Caco-2 (cell line): Measurements from ENCODE around the gene BLVRB. TPM values are rescaled to one million over a fixed set of nuclear protein-coding genes. Genes with fewer than 3 reads are reported as not detected.

Experiments
- BruUV-seq: library from RNA; stranded (reverse); fragments of 400-500 nt; replicated peaks from 2 replicates; lab custom pipeline; 2021; lab: Mats Ljungman, UMichigan
- CTCF ChIA-PET: fragments of 300-600 bp; sonication (Branson Sonifier 250); formaldehyde crosslinking; loops from one replicate; lab custom pipeline; 2022; ENCODE audit warnings: antibody characterized with exemption; lab: Charles Lee
- POLR2A ChIA-PET: fragments of 300-600 bp; sonication (Branson Sonifier 250); formaldehyde crosslinking; loops from one replicate; lab custom pipeline; 2022; ENCODE audit warnings: antibody characterized with exemption; lab: Charles Lee
- DNase-seq, 2 experiments: peaks; one replicate each; pipeline versions ENCODE4 v3.0.0 to v3.0.0-alpha.2; 2020 to 2022
- H3K27me3 ChIP-seq: replicated peaks from 2 replicates; pipeline ENCODE4 v1.6.0; 2011; ENCODE audit warnings: low read length; ENCODE audit not compliant: control insufficient read depth, insufficient read depth
- H3K36me3 ChIP-seq: 2 replicates; pipeline ENCODE4 v1.5.1; 2011; ENCODE audit warnings: low read length; ENCODE audit not compliant: control insufficient read depth, insufficient read depth
- H3K4me1 ChIP-seq: fragments of 250-450 bp; sonication (Bioruptor Pico); 2 replicates; pipeline ENCODE4 v1.5.1; 2020; ENCODE audit warnings: mild to moderate bottlenecking
- H3K4me3 ChIP-seq: 2 replicates; pipeline ENCODE4 v1.5.1; 2011; ENCODE audit warnings: low read depth, mild to moderate bottlenecking, control low read depth, low read length
- H3K9me3 ChIP-seq: fragments of 250-450 bp; sonication (Bioruptor Pico); 2 replicates; pipeline ENCODE4 v1.5.1; 2020; ENCODE audit warnings: mild to moderate bottlenecking, moderate library complexity
- H3K27ac Mint-ChIP-seq: one replicate; pipeline ENCODE4 v1.8.0; 2022; ENCODE audit warnings: mixed read lengths; ENCODE audit not compliant: unreplicated experiment
- H3K27me3 Mint-ChIP-seq: one replicate; pipeline ENCODE4 v1.8.0; 2022; ENCODE audit warnings: mixed read lengths; ENCODE audit not compliant: insufficient read depth, unreplicated experiment
- H3K36me3 Mint-ChIP-seq: one replicate; pipeline ENCODE4 v1.8.0; 2022; ENCODE audit warnings: mild to moderate bottlenecking, mixed read lengths; ENCODE audit not compliant: insufficient read depth, unreplicated experiment
- H3K4me1 Mint-ChIP-seq: one replicate; pipeline ENCODE4 v1.8.0; 2022; ENCODE audit warnings: low read depth, mixed read lengths; ENCODE audit not compliant: unreplicated experiment
- H3K4me3 Mint-ChIP-seq: one replicate; pipeline ENCODE4 v1.8.0; 2022; ENCODE audit warnings: mild to moderate bottlenecking, moderate library complexity, mixed read lengths; ENCODE audit not compliant: unreplicated experiment
- H3K9me3 Mint-ChIP-seq: one replicate; pipeline ENCODE4 v1.8.0; 2022; ENCODE audit warnings: mixed read lengths; ENCODE audit not compliant: unreplicated experiment
- CTCF ChIP-seq, 2 experiments: fragments of 200-600 bp in 1 of 2; IDR thresholded peaks; 1 replicate in 1 of 2; 2 replicates in 1 of 2; pipeline versions ENCODE4 v1.5.1 to v1.8.0; 2011 to 2022; ENCODE audit warnings: antibody characterized with exemption in 1 of 2, control low read depth in 1 of 2, inconsistent platforms in 1 of 2, low read depth in 1 of 2, low read length in 1 of 2, mild to moderate bottlenecking in 1 of 2, moderate library complexity in 1 of 2; ENCODE audit not compliant: insufficient read depth in 1 of 2, severe bottlenecking in 1 of 2, unreplicated experiment in 1 of 2
- intact Hi-C: fragments of 100-400 bp; cut with micrococcal nuclease; formaldehyde crosslinking; loops from one replicate; pipeline ENCODE4 v1.10.0; 2022; ENCODE audit not compliant: unreplicated experiment
- total RNA-seq: library from RNA; stranded (reverse); gene quantifications from 2 replicates; pipeline ENCODE4 v1.2.3, GENCODE V29; 2022

BLVRB gene
- total RNA-seq, 1 experiment from 2014 or later = 101 TPM

GRCh38 chr19:40424637-40425449 is 40.7 kb downstream of the BLVRB start:
- no peaks in the 10 kb centered on the region for H3K9me3 ChIP-seq
- no peaks in the 10 kb centered on the region for H3K27me3 ChIP-seq
- DNase-seq = no peak
- no peaks in the 10 kb centered on the region for H3K27me3 Mint-ChIP-seq
- H3K36me3 ChIP-seq = no peaks in the 10 kb centered on the region; the same call in 1 of the 2 replicates
- H3K4me3 ChIP-seq = peak overlapping the region; percentile 46
- peaks cover 8% of the 10 kb centered on the region for H3K4me1 Mint-ChIP-seq
- BruUV-seq = no TSS peak
- intact Hi-C loops = loop anchor here (1.0 kb wide), 1 partner anchor 40 kb away; the partner anchor contains the start of gene BLVRB
- H3K4me1 ChIP-seq = no peaks in the 10 kb centered on the region
- H3K36me3 Mint-ChIP-seq = peaks cover 25% of the 10 kb centered on the region
- POLR2A ChIA-PET = interaction anchor here (0.6 to 2.0 kb wide), 3 partner anchors 18 to 185 kb away, joined by 3 to 12 read pairs (median 4); partner anchors contain the start of gene BLVRB
- peak overlapping the region; percentile 93 for H3K4me3 Mint-ChIP-seq
- H3K27ac Mint-ChIP-seq = peak overlapping the region; percentile 90
- no peak for TF ChIP-seq CTCF (IDR thresholded peaks at IDR 0.05; ENCODE audit: insufficient read depth in 1 of 2, low read depth in 1 of 2, low read length in 1 of 2, severe bottlenecking in 1 of 2, unreplicated experiment in 1 of 2)
- CTCF ChIA-PET = interaction anchor here (1.0 to 1.1 kb wide), 2 partner anchors 11 to 18 kb away, joined by 3 to 5 read pairs; no protein-coding TSS in a partner anchor
- H3K9me3 Mint-ChIP-seq = no peaks in the 10 kb centered on the region

- BruUV-seq = no TSS peak
- Mint-ChIP-seq H3K27ac (peak overlapping the region; percentile 90), H3K27me3 (no peaks in the 10 kb centered on the region), H3K4me3 (peak overlapping the region; percentile 93), H3K36me3 (peaks cover 25% of the 10 kb centered on the region), H3K4me1 (peaks cover 8% of the 10 kb centered on the region), H3K9me3 (no peaks in the 10 kb centered on the region)
- H3K4me3 ChIP-seq = 0 out of 2 replicates have a peak overlapping the region, but pooled peaks have one; percentile 13
- H3K4me1 ChIP-seq = no peaks in the 10 kb centered on the region
- H3K27me3 ChIP-seq = no peaks in the 10 kb centered on the region
- no peaks in the 10 kb centered on the region; the same call in 1 of the 2 replicates for H3K36me3 ChIP-seq
- no peaks in the 10 kb centered on the region for H3K9me3 ChIP-seq
- ChIA-PET CTCF (interaction anchor here (1.0 kb wide), 1 partner anchor 19 kb away, joined by 5 read pairs; no protein-coding TSS in a partner anchor), POLR2A (interaction anchor here (0.6 to 1.0 kb wide), 2 partner anchors 19 to 185 kb away, joined by 3 to 4 read pairs; no protein-coding TSS in a partner anchor)
- TF ChIP-seq CTCF (IDR thresholded peaks at IDR 0.05; ENCODE audit: insufficient read depth in 1 of 2, low read depth in 1 of 2, low read length in 1 of 2, severe bottlenecking in 1 of 2, unreplicated experiment in 1 of 2) = no peak
- intact Hi-C loops = no loop called here
- DNase-seq = no peak
Measured at GRCh38 chr19:40423938-40424337, 41.6 kb downstream of the BLVRB start.

- Histone ChIP-seq H3K27me3 (no peaks in the 10 kb centered on the region), H3K4me1 (no peaks in the 10 kb centered on the region), H3K9me3 (no peaks in the 10 kb centered on the region), H3K4me3 (no peak overlapping the region), H3K36me3 (no peaks in the 10 kb centered on the region; the same call in 1 of the 2 replicates)
- no peak for DNase-seq
- peaks cover 25% of the 10 kb centered on the region for H3K36me3 Mint-ChIP-seq
- no peak for TF ChIP-seq CTCF (IDR thresholded peaks at IDR 0.05; ENCODE audit: insufficient read depth in 1 of 2, low read depth in 1 of 2, low read length in 1 of 2, severe bottlenecking in 1 of 2, unreplicated experiment in 1 of 2)
- ChIA-PET CTCF (no interaction called here), POLR2A (interaction anchor here (1.0 kb wide), 1 partner anchor 20 kb away, joined by 4 read pairs; no protein-coding TSS in a partner anchor)
- no peaks in the 10 kb centered on the region for H3K27me3 Mint-ChIP-seq
- no TSS peak for BruUV-seq
- no peak overlapping the region for H3K4me3 Mint-ChIP-seq
- peaks cover 8% of the 10 kb centered on the region for H3K4me1 Mint-ChIP-seq
- intact Hi-C loops = no loop called here
- H3K9me3 Mint-ChIP-seq = no peaks in the 10 kb centered on the region
- H3K27ac Mint-ChIP-seq = peak overlapping the region; percentile 92
Measured at GRCh38 chr19:40422748-40423566, 42.6 kb downstream of the BLVRB start.
